Sigmoid colon (tissue), 7 donors: ENCODE measurements around the gene LARP1. TPM values are rescaled to one million over a fixed set of nuclear protein-coding genes. Genes with fewer than 3 reads are reported as not detected.

Source experiments
- DNase-seq: peaks from one replicate; pipeline ENCODE4 v3.0.0-alpha.2; 2019
- H3K27ac ChIP-seq, 4 donors: fragments of 200-600 bp; sonication (generic); one replicate each; pipeline ENCODE4 v1.5.1; 2016 to 2019; ENCODE audit warnings: mild to moderate bottlenecking in 1 of 4
- H3K27me3 ChIP-seq, 3 donors: fragments of 200-600 bp; sonication (generic); one replicate each; pipeline ENCODE4 v1.5.1; 2019; ENCODE audit warnings: mild to moderate bottlenecking in 1 of 3
- H3K36me3 ChIP-seq, 4 donors: fragments of 200-600 bp; sonication (generic); one replicate each; pipeline ENCODE4 v1.5.1; 2016 to 2019
- H3K4me1 ChIP-seq, 4 donors: fragments of 200-600 bp; sonication (generic); one replicate each; pipeline ENCODE4 v1.5.1; 2017 to 2019
- H3K4me3 ChIP-seq, 4 donors: fragments of 200-600 bp; sonication (generic); one replicate each; pipeline ENCODE4 v1.5.1; 2017 to 2019; ENCODE audit warnings: mild to moderate bottlenecking in 2 of 4, moderate library complexity in 1 of 4
- H3K9me3 ChIP-seq, 4 donors: fragments of 200-600 bp in 3 of 4; sonication (generic) in 3 of 4; one replicate each; pipeline versions ENCODE4 v1.5.1 to v1.6.1; 2013 to 2019
- EP300 ChIP-seq, 4 donors: sonication (generic); formaldehyde crosslinking; IDR thresholded peaks; one replicate each; pipeline ENCODE4 v1.6.1; 2017; ENCODE audit warnings: antibody characterized with exemption in 4 of 4
- POLR2A ChIP-seq, 2 donors: fragments of 450-650 bp; IDR thresholded peaks; one replicate each; pipeline ENCODE4 v1.6.1; 2016; ENCODE audit warnings: antibody characterized with exemption in 2 of 2, mild to moderate bottlenecking in 2 of 2, moderate library complexity in 2 of 2
- POLR2AphosphoS5 ChIP-seq, 4 donors: sonication (generic); formaldehyde crosslinking; IDR thresholded peaks; one replicate each; pipeline ENCODE4 v1.6.1; 2017; ENCODE audit warnings: antibody characterized with exemption in 4 of 4
- WGBS, 2 donors: extraction: QIAGEN DNeasy Blood & Tissue Kit; methylation state at CpG; one replicate each; pipeline ENCODE4 v1.1.7; 2013; 5-methylcytosine and 5-hydroxymethylcytosine counted together
- intact Hi-C: fragments of 100-400 bp; cut with DNase I; formaldehyde crosslinking; loops from one replicate; pipeline ENCODE4 v1.15.1; 2023
- polyA plus RNA-seq, 3 donors: library from polyadenylated mRNA; stranded (reverse); fragments of 200-250 nt; gene quantifications; one replicate each; pipeline ENCODE4 v1.2.3, GENCODE V29; 2013
- total RNA-seq, 4 donors: library from RNA; depleted of rRNA; stranded (reverse); fragments of >200 nt; gene quantifications; one replicate each; pipeline ENCODE4 v1.1.0, GENCODE V29; 2016
- TF ChIP-seq, protein P1 (sequence below), 4 experiments: fragments of 450-650 bp in 3 of 4; fragments of 200-600 bp in 1 of 4; IDR thresholded peaks; one replicate each; pipeline ENCODE4 v1.5.1; 2016 to 2019; ENCODE audit warnings: antibody characterized with exemption in 4 of 4, mild to moderate bottlenecking in 3 of 4, moderate library complexity in 2 of 4
- donor health status: healthy with polysubstance abuse.
- donor health status: Bipolar disorder and iron deficiency.
- donor health status: healthy.

Gene LARP1
- total and polyA plus RNA-seq, 7 donors = 10.2 to 97.8 (median 49.0) TPM

DNA sequence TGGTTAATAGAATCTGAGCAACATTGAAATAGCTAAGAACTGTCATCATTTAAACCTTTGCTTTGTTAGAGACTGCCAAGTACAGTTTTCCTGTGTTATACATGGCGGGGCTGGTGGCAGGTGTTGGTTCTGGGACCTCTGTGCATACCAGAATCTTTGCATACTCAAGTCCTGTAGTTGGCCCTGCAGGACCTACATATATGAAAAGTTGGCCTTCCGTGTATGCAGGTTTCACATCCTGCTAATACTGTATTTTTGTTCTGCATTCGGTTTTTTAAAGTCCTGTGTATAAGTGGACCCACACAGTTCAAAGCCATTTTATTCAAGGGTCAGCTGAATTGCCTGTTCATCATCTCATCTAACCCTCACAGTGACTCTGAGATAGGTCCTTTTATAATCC lies 36.4 kb downstream of the LARP1 start:
- 69 to 91% methylated on average over 3 of the region's 3 CpGs for WGBS, 2 donors
- H3K36me3 ChIP-seq = peaks cover 20 to 57% (median 25%) of the 10 kb centered on the region in 4 donors
- no peak overlapping the region for H3K27ac ChIP-seq
- no peak overlapping the region for H3K4me3 ChIP-seq
- DNase-seq = no peak
- H3K4me1 ChIP-seq = peaks cover 0 to 31% (median 23%) of the 10 kb centered on the region in 4 donors
- TF ChIP-seq, protein P1, sequence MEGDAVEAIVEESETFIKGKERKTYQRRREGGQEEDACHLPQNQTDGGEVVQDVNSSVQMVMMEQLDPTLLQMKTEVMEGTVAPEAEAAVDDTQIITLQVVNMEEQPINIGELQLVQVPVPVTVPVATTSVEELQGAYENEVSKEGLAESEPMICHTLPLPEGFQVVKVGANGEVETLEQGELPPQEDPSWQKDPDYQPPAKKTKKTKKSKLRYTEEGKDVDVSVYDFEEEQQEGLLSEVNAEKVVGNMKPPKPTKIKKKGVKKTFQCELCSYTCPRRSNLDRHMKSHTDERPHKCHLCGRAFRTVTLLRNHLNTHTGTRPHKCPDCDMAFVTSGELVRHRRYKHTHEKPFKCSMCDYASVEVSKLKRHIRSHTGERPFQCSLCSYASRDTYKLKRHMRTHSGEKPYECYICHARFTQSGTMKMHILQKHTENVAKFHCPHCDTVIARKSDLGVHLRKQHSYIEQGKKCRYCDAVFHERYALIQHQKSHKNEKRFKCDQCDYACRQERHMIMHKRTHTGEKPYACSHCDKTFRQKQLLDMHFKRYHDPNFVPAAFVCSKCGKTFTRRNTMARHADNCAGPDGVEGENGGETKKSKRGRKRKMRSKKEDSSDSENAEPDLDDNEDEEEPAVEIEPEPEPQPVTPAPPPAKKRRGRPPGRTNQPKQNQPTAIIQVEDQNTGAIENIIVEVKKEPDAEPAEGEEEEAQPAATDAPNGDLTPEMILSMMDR (IDR thresholded peaks at IDR 0.05) = no peak
- TF ChIP-seq POLR2A (IDR thresholded peaks at IDR 0.05) (no peak), POLR2AphosphoS5 (IDR thresholded peaks at IDR 0.05) (no peak), EP300 (IDR thresholded peaks at IDR 0.05) (no peak)
- no peaks in the 10 kb centered on the region for H3K9me3 ChIP-seq
- intact Hi-C loops = no loop called here
- no peaks in the 10 kb centered on the region for H3K27me3 ChIP-seq

DNA sequence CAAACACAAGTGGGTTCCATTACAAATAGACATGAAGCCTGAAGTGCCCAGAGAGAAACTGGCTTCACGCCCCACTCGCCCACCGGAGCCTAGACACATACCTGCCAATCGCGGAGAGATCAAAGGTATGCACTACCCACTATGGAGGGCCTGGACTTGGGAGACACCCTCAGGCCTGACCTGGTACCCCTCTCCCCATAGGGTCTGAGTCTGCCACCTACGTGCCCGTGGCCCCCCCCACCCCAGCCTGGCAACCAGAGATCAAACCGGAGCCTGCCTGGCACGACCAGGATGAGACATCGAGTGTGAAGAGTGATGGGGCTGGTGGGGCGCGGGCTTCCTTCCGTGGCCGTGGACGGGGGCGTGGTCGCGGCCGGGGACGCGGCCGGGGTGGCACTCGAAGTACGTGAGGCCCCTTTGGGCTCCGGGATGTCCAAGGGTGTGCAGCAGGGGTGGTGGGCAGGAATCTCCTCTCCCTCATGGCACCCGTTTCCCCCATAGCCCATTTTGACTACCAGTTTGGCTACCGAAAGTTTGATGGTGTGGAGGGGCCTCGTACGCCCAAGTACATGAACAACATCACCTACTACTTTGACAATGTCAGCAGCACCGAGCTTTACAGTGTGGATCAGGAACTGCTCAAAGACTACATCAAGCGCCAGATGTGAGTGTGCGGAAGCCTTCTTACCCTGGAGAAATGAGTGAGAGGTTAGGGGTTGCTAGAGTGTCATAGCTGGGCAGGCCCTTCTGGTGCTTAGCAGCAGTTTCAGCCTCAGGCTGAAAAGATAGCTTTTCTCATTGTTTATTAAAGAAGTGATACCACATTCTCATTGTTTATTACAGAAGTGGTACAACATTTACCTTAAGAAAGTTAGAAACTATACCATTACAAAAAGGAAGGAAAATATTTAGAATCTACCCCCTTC lies 38.7 kb downstream of the LARP1 start:
- peak; percentile 33 for DNase-seq
- TF ChIP-seq, protein P1 (IDR thresholded peaks at IDR 0.05) = no peak
- TF ChIP-seq POLR2A (IDR thresholded peaks at IDR 0.05) (no peak), POLR2AphosphoS5 (IDR thresholded peaks at IDR 0.05) (no peak), EP300 (IDR thresholded peaks at IDR 0.05) (no peak)
- peaks cover 0 to 18% (median 11%) of the 10 kb centered on the region in 4 donors for H3K4me1 ChIP-seq
- H3K36me3 ChIP-seq = peaks cover 21 to 68% (median 29%) of the 10 kb centered on the region in 4 donors
- H3K27ac ChIP-seq = no peak overlapping the region
- WGBS, 2 donors = 94% methylated on average over 32 of the region's 32 CpGs
- intact Hi-C loops = no loop called here
- H3K27me3 ChIP-seq = no peaks in the 10 kb centered on the region
- no peaks in the 10 kb centered on the region for H3K9me3 ChIP-seq
- H3K4me3 ChIP-seq = no peak overlapping the region

DNA sequence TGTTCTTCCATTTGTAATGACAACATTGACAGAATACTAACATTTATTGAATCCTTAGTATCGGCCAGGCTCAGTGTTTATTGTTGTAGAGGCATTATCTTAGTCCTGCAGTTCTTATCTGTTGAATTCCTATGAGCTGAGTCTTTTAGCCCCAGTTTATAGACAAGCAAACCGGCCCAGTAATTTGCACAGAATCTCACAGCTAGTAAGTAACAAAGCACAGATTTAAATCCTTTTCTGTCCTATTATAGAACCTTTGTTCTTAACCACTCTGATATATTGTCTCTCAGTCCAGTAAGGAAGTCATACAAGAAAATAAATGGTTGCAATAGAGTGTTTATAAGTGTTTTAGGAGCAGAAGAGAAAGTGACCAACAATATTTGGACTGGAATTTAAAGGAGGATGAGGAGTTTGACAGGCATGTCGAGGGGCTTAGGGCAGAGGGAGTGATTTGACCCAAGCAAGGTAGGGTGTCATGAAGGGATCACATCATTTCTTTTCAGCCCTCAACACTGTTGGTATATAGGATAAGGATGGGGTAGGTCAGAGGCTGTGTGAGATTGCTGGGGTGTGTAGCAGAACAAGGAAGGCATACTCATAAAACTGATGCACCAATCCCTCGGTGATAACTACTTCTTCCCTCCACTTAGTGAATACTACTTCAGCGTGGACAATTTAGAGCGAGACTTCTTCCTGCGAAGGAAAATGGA lies 39.5 kb downstream of the LARP1 start:
- Histone ChIP-seq H3K4me1 (peaks cover 0 to 17% (median 11%) of the 10 kb centered on the region in 4 donors), H3K36me3 (peaks cover 21 to 76% (median 37%) of the 10 kb centered on the region in 4 donors), H3K27ac (peak overlapping the region in 2 of 4 donors; percentile 12 to 32), H3K27me3 (no peaks in the 10 kb centered on the region), H3K4me3 (no peak overlapping the region), H3K9me3 (no peaks in the 10 kb centered on the region)
- intact Hi-C loops = no loop called here
- no peak for DNase-seq
- no peak for TF ChIP-seq EP300 (IDR thresholded peaks at IDR 0.05)
- no peak for TF ChIP-seq POLR2A (IDR thresholded peaks at IDR 0.05)
- no peak for TF ChIP-seq POLR2AphosphoS5 (IDR thresholded peaks at IDR 0.05)
- TF ChIP-seq, protein P1 (IDR thresholded peaks at IDR 0.05) = no peak
- 58 to 73% methylated on average over 7 of the region's 7 CpGs for WGBS, 2 donors

DNA sequence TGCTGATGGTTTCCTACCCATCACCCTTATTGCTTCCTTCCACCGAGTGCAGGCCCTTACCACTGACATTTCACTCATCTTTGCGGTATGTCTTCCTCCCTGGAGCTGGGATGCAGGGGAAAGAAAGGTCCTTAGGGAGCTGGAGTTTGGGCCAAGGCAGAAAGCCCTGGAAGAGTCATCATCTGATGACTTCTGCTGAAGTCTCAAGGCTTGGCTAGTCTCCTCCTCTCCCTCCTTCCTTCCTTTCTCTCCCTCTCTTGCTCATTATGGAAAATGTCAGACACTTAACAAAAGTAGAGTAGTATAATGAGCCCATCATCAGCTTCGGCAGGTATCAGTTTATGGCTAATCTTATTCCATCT lies 40.0 kb downstream of the LARP1 start:
- DNase-seq = no peak
- WGBS, 2 donors = 81 to 85% methylated on average over 3 of the region's 3 CpGs
- Histone ChIP-seq H3K27me3 (no peaks in the 10 kb centered on the region), H3K36me3 (peaks cover 27 to 79% (median 42%) of the 10 kb centered on the region in 4 donors), H3K9me3 (no peaks in the 10 kb centered on the region), H3K27ac (peak overlapping the region in 2 of 4 donors; percentile 12 to 32), H3K4me3 (no peak overlapping the region), H3K4me1 (peaks cover 0 to 17% (median 11%) of the 10 kb centered on the region in 4 donors)
- TF ChIP-seq EP300 (IDR thresholded peaks at IDR 0.05) (no peak), POLR2AphosphoS5 (IDR thresholded peaks at IDR 0.05) (no peak), POLR2A (IDR thresholded peaks at IDR 0.05) (no peak)
- TF ChIP-seq, protein P1 (IDR thresholded peaks at IDR 0.05) = no peak
- intact Hi-C loops = no loop called here
